HEK293T (cell line): ENCODE measurements around the gene EFCC1.

Experiments
- ARNT ChIP-seq: fragments of 450-650 bp; IDR thresholded peaks from 2 replicates; pipeline ENCODE4 v1.6.1; 2017; ENCODE audit warnings: mild to moderate bottlenecking
- BHLHE40 ChIP-seq: fragments of 450-650 bp; IDR thresholded peaks from 2 replicates; pipeline ENCODE4 v1.6.1; 2016; ENCODE audit warnings: mild to moderate bottlenecking, moderate library complexity, borderline replicate concordance
- CTBP1 ChIP-seq: fragments of 450-650 bp; IDR thresholded peaks from 2 replicates; pipeline ENCODE4 v1.6.1; 2016; ENCODE audit warnings: borderline replicate concordance
- FOXA1 ChIP-seq: fragments of 450-650 bp; IDR thresholded peaks from 2 replicates; pipeline ENCODE4 v1.6.1; 2016; ENCODE audit warnings: mild to moderate bottlenecking
- FOXK2 ChIP-seq: fragments of 450-650 bp; IDR thresholded peaks from 2 replicates; pipeline ENCODE4 v1.6.1; 2016; ENCODE audit warnings: mild to moderate bottlenecking
- FOXM1 ChIP-seq: fragments of 450-650 bp; IDR thresholded peaks from 2 replicates; pipeline ENCODE4 v1.6.1; 2017; ENCODE audit warnings: mild to moderate bottlenecking, borderline replicate concordance
- LEF1 ChIP-seq: fragments of 450-650 bp; IDR thresholded peaks from 2 replicates; pipeline ENCODE4 v1.6.1; 2017; ENCODE audit warnings: mild to moderate bottlenecking, borderline replicate concordance
- NFRKB ChIP-seq: fragments of 450-650 bp; IDR thresholded peaks from 2 replicates; pipeline ENCODE4 v1.6.1; 2016; ENCODE audit warnings: mild to moderate bottlenecking, moderate library complexity
- PKNOX1 ChIP-seq: fragments of 450-650 bp; IDR thresholded peaks from 2 replicates; pipeline ENCODE4 v1.6.1; 2016
- SP1 ChIP-seq: fragments of 450-650 bp; IDR thresholded peaks from 2 replicates; pipeline ENCODE4 v1.6.1; 2017
- SUZ12 ChIP-seq: fragments of 450-650 bp; IDR thresholded peaks from 2 replicates; pipeline ENCODE4 v1.6.1; 2016; ENCODE audit warnings: mild to moderate bottlenecking
- TARDBP ChIP-seq: fragments of 450-650 bp; IDR thresholded peaks from 2 replicates; pipeline ENCODE4 v1.6.1; 2016

- TF ChIP-seq SP1: no peak
- TF ChIP-seq LEF1: no peak
- TF ChIP-seq BHLHE40: no peak
- no peak for TF ChIP-seq FOXK2
- no peak for TF ChIP-seq SUZ12
- TF ChIP-seq FOXM1: no peak
- TF ChIP-seq TARDBP: no peak
- no peak for TF ChIP-seq NFRKB
- TF ChIP-seq FOXA1: no peak
- TF ChIP-seq ARNT: no peak
- no peak for TF ChIP-seq PKNOX1
- no peak for TF ChIP-seq CTBP1
Observed at GRCh38 chr3:129061888-129062834, 61.1 kb downstream of the EFCC1 start.
